Measurements from ENCODE around the gene ELMOD3.
"Not testable (repeated sequence)": the region's sequence is repeated elsewhere in the genome, so short reads cannot be mapped to it uniquely, and the experiment has no call there.

The ELMOD3 gene

GRCh38 chr2:85354286-85355072 is at the start of gene ELMOD3, which contains the start of gene RETSAT:
ELMOD3 (plus strand) TSS chr2:85354769; CDS start chr2:85357199, 2,430 bp downstream.
RETSAT (minus strand) TSS chr2:85354528; CDS start chr2:85354507, 21 bp downstream.
- Histone ChIP-seq H3K27me3 (ENCODE audit: control insufficient read depth, insufficient read depth, low read length) (no peaks in the 10 kb centered on the region), H3K4me1 (ENCODE audit: control insufficient read depth, insufficient read depth, low read length) (0 out of 2 replicates have a peak, but pooled peaks cover 3% of the 10 kb centered on the region), H3K27ac (ENCODE audit: low read length) (no peak within 1 kb of the TSS), H3K9me3 (ENCODE audit: control insufficient read depth, insufficient read depth, low read length) (no peaks in the 10 kb centered on the region), H3K4me3 (ENCODE audit: low read length) (peak within 1 kb of the TSS; percentile 78; the same call in 1 of the 2 replicates), H3K36me3 (ENCODE audit: control insufficient read depth, insufficient read depth, low read length) (peaks cover 3% of the 10 kb centered on the region; the same call in 1 of the 2 replicates)
- WGBS (ENCODE audit: insufficient coverage, insufficient read length): no CpG with 5 or more reads among the region's 42 CpGs
- DNase-seq (ENCODE audit: low read depth, low spot score): peak; percentile 99

- WGBS (ENCODE audit: insufficient coverage, insufficient read length): no CpG with 5 or more reads among the region's 9 CpGs
- no peak for DNase-seq (ENCODE audit: low read depth, low spot score)
- Histone ChIP-seq H3K27ac (ENCODE audit: low read length) (no peak overlapping the region), H3K4me1 (ENCODE audit: control insufficient read depth, insufficient read depth, low read length) (0 out of 2 replicates have a peak, but pooled peaks cover 1% of the 10 kb centered on the region), H3K27me3 (ENCODE audit: control insufficient read depth, insufficient read depth, low read length) (no peaks in the 10 kb centered on the region), H3K4me3 (ENCODE audit: low read length) (no peak overlapping the region), H3K9me3 (ENCODE audit: control insufficient read depth, insufficient read depth, low read length) (no peaks in the 10 kb centered on the region), H3K36me3 (ENCODE audit: control insufficient read depth, insufficient read depth, low read length) (peaks cover 31% of the 10 kb centered on the region)
These were observed 47.1 kb upstream of the ELMOD3 start for GRCh38 chr2:85307527-85307897.

- no peak overlapping the region for H3K27ac ChIP-seq (ENCODE audit: low read length)
- H3K27me3 ChIP-seq (ENCODE audit: control insufficient read depth, insufficient read depth, low read length): no peaks in the 10 kb centered on the region
- 0 out of 2 replicates have a peak, but pooled peaks cover 1% of the 10 kb centered on the region for H3K4me1 ChIP-seq (ENCODE audit: control insufficient read depth, insufficient read depth, low read length)
- WGBS (ENCODE audit: insufficient coverage, insufficient read length): 100% methylated on average over 2 of the region's 6 CpGs
- H3K9me3 ChIP-seq (ENCODE audit: control insufficient read depth, insufficient read depth, low read length): no peaks in the 10 kb centered on the region
- peaks cover 29% of the 10 kb centered on the region for H3K36me3 ChIP-seq (ENCODE audit: control insufficient read depth, insufficient read depth, low read length)
- no peak overlapping the region for H3K4me3 ChIP-seq (ENCODE audit: low read length)
- no peak for DNase-seq (ENCODE audit: low read depth, low spot score)
These were observed 46.4 kb upstream of the ELMOD3 start for GRCh38 chr2:85308201-85308600.

GRCh38 chr2:85308896-85309555 is 45.5 kb upstream of the ELMOD3 start:
- Histone ChIP-seq H3K27me3 (ENCODE audit: control insufficient read depth, insufficient read depth, low read length) (no peaks in the 10 kb centered on the region), H3K27ac (ENCODE audit: low read length) (no peak overlapping the region), H3K4me3 (ENCODE audit: low read length) (no peak overlapping the region), H3K36me3 (ENCODE audit: control insufficient read depth, insufficient read depth, low read length) (peaks cover 27% of the 10 kb centered on the region), H3K9me3 (ENCODE audit: control insufficient read depth, insufficient read depth, low read length) (no peaks in the 10 kb centered on the region), H3K4me1 (ENCODE audit: control insufficient read depth, insufficient read depth, low read length) (0 out of 2 replicates have a peak, but pooled peaks cover 1% of the 10 kb centered on the region)
- DNase-seq (ENCODE audit: low read depth, low spot score): no peak
- WGBS (ENCODE audit: insufficient coverage, insufficient read length): no CpG with 5 or more reads among the region's 15 CpGs

GRCh38 chr2:85309699-85310321 is 44.8 kb upstream of the ELMOD3 start:
- Histone ChIP-seq H3K36me3 (ENCODE audit: control insufficient read depth, insufficient read depth, low read length) (peaks cover 24% of the 10 kb centered on the region), H3K9me3 (ENCODE audit: control insufficient read depth, insufficient read depth, low read length) (no peaks in the 10 kb centered on the region), H3K4me3 (ENCODE audit: low read length) (no peak overlapping the region), H3K4me1 (ENCODE audit: control insufficient read depth, insufficient read depth, low read length) (0 out of 2 replicates have a peak, but pooled peaks cover 1% of the 10 kb centered on the region), H3K27ac (ENCODE audit: low read length) (no peak overlapping the region), H3K27me3 (ENCODE audit: control insufficient read depth, insufficient read depth, low read length) (no peaks in the 10 kb centered on the region)
- WGBS (ENCODE audit: insufficient coverage, insufficient read length): no CpG with 5 or more reads among the region's 19 CpGs
- DNase-seq (ENCODE audit: low read depth, low spot score): no peak

- Histone ChIP-seq H3K9me3 (ENCODE audit: control insufficient read depth, insufficient read depth, low read length) (no peaks in the 10 kb centered on the region), H3K36me3 (ENCODE audit: control insufficient read depth, insufficient read depth, low read length) (peaks cover 19% of the 10 kb centered on the region), H3K4me1 (ENCODE audit: control insufficient read depth, insufficient read depth, low read length) (0 out of 2 replicates have a peak, but pooled peaks cover 1% of the 10 kb centered on the region), H3K27ac (ENCODE audit: low read length) (no peak overlapping the region), H3K4me3 (ENCODE audit: low read length) (no peak overlapping the region), H3K27me3 (ENCODE audit: control insufficient read depth, insufficient read depth, low read length) (no peaks in the 10 kb centered on the region)
- no CpG with 5 or more reads among the region's 3 CpGs for WGBS (ENCODE audit: insufficient coverage, insufficient read length)
- no peak for DNase-seq (ENCODE audit: low read depth, low spot score)
These were observed 44.2 kb upstream of the ELMOD3 start for GRCh38 chr2:85310330-85310729.

- Histone ChIP-seq H3K27ac (ENCODE audit: low read length) (no peak overlapping the region), H3K9me3 (ENCODE audit: control insufficient read depth, insufficient read depth, low read length) (no peaks in the 10 kb centered on the region), H3K36me3 (ENCODE audit: control insufficient read depth, insufficient read depth, low read length) (peaks cover 11% of the 10 kb centered on the region; the same call in 1 of the 2 replicates), H3K4me3 (ENCODE audit: low read length) (no peak overlapping the region), H3K4me1 (ENCODE audit: control insufficient read depth, insufficient read depth, low read length) (0 out of 2 replicates have a peak, but pooled peaks cover 1% of the 10 kb centered on the region), H3K27me3 (ENCODE audit: control insufficient read depth, insufficient read depth, low read length) (no peaks in the 10 kb centered on the region)
- 100% methylated on average over 1 of the region's 7 CpGs for WGBS (ENCODE audit: insufficient coverage, insufficient read length)
- DNase-seq (ENCODE audit: low read depth, low spot score): no peak
These were observed 42.2 kb upstream of the ELMOD3 start for GRCh38 chr2:85312404-85312803.

- DNase-seq (ENCODE audit: low read depth, low spot score): no peak
- no peak overlapping the region for H3K27ac ChIP-seq (ENCODE audit: low read length)
- no peaks in the 10 kb centered on the region for H3K9me3 ChIP-seq (ENCODE audit: control insufficient read depth, insufficient read depth, low read length)
- H3K4me1 ChIP-seq (ENCODE audit: control insufficient read depth, insufficient read depth, low read length): no peaks in the 10 kb centered on the region
- H3K36me3 ChIP-seq (ENCODE audit: control insufficient read depth, insufficient read depth, low read length): no peaks in the 10 kb centered on the region
- no peak overlapping the region for H3K4me3 ChIP-seq (ENCODE audit: low read length)
- H3K27me3 ChIP-seq (ENCODE audit: control insufficient read depth, insufficient read depth, low read length): no peaks in the 10 kb centered on the region
- WGBS (ENCODE audit: insufficient coverage, insufficient read length): no CpG with 5 or more reads among the region's 10 CpGs
These were observed 39.7 kb upstream of the ELMOD3 start for GRCh38 chr2:85314884-85315242.

GRCh38 chr2:85315921-85316320 is 38.6 kb upstream of the ELMOD3 start:
- not testable (repeated sequence) for H3K4me1 ChIP-seq (ENCODE audit: control insufficient read depth, insufficient read depth, low read length); DNase-seq (ENCODE audit: low read depth, low spot score); H3K27me3 ChIP-seq (ENCODE audit: control insufficient read depth, insufficient read depth, low read length); H3K36me3 ChIP-seq (ENCODE audit: control insufficient read depth, insufficient read depth, low read length); H3K27ac ChIP-seq (ENCODE audit: low read length); H3K9me3 ChIP-seq (ENCODE audit: control insufficient read depth, insufficient read depth, low read length); H3K4me3 ChIP-seq (ENCODE audit: low read length)
- no CpG with 5 or more reads among the region's 5 CpGs for WGBS (ENCODE audit: insufficient coverage, insufficient read length)

Measured in iPS DF 6.9 (cell line).